Right renal pelvis (tissue), 4 donors: ENCODE results near the gene KRT78. TPM values are rescaled to one million over a fixed set of nuclear protein-coding genes. Genes with fewer than 3 reads are reported as not detected.
"Not testable (repeated sequence)": the region's sequence is repeated elsewhere in the genome, so short reads cannot be mapped to it uniquely, and the experiment has no call there.

Experiments
- DNase-seq, 4 donors: peaks; one replicate each; pipeline ENCODE4 v3.0.0-alpha.2; 2013; ENCODE audit warnings: low read depth in 4 of 4, low spot score in 3 of 4, missing footprints in 1 of 4
- polyA plus RNA-seq, 4 donors: library from polyadenylated mRNA; unstranded; fragments of 120-200 nt; gene quantifications; one replicate each; pipeline ENCODE4 v1.2.1, GENCODE V29; 2013; ENCODE audit not compliant: insufficient read length in 4 of 4

Gene KRT78, protein sequence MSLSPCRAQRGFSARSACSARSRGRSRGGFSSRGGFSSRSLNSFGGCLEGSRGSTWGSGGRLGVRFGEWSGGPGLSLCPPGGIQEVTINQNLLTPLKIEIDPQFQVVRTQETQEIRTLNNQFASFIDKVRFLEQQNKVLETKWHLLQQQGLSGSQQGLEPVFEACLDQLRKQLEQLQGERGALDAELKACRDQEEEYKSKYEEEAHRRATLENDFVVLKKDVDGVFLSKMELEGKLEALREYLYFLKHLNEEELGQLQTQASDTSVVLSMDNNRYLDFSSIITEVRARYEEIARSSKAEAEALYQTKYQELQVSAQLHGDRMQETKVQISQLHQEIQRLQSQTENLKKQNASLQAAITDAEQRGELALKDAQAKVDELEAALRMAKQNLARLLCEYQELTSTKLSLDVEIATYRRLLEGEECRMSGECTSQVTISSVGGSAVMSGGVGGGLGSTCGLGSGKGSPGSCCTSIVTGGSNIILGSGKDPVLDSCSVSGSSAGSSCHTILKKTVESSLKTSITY
- under 1 TPM in 1 of 4 donors, not detected in 3; 0.05 TPM for polyA plus RNA-seq

DNA sequence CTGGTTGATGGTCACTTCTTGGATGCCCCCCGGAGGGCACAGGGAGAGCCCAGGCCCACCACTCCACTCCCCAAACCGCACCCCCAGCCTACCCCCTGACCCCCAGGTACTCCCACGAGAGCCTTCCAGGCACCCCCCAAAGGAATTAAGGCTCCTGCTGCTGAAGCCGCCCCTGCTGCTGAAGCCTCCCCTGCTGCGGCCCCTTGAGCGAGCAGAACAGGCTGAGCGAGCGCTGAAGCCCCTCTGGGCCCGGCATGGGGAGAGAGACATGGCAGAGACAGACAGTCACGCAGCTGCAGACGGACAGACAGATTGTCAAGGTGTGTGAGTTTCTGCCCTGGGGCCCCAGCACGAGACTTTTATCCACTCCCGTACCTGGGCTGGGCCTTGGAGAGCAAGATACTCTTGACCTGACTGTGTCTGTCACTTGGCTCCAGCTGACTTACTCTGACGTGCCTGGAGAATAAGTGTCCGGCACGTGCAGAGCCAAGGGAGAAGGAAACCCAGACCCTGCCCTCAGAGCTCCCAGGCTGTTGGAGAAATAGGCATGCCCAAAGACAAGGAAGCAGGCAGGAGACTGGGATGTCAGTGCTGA is at the start of gene KRT78:
KRT78 (minus strand) TSS at position 334 of the 595 bp plus-strand sequence; CDS start at position 270, 64 bp downstream.
- DNase-seq: no peak

- no peak for DNase-seq
Observed at GRCh38 chr12:52896190-52897100, 47.7 kb upstream of the KRT78 start.

GRCh38 chr12:52895726-52896189 is 47.0 kb upstream of the KRT78 start:
- DNase-seq: no peak

DNA sequence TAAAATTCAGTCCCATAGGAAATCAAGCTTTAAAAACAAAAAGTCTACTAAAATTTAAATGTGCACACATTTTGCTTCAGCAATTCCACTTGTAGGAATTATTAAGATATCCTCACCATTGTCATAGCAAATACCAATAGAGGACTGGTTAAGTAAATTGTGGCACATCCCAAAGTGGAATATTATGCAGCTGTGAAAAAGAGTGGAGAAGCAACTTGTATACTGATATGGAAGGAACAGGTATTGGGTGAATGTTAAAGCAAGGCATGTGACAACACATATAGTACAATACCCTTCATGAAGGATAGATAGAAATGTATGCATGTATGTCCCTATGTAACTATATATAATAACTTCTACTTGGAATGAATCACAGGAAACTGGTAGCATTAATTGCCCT is 44.2 kb upstream of the KRT78 start:
- no peak for DNase-seq

GRCh38 chr12:52892207-52892852 is 43.5 kb upstream of the KRT78 start:
- DNase-seq: no peak

- no peak for DNase-seq
Observed at GRCh38 chr12:52891044-52891443, 42.2 kb upstream of the KRT78 start.

- DNase-seq: no peak
Observed at GRCh38 chr12:52890417-52890816, 41.6 kb upstream of the KRT78 start.

GRCh38 chr12:52884526-52885293 is 35.9 kb upstream of the KRT78 start:
- DNase-seq: no peak

DNA sequence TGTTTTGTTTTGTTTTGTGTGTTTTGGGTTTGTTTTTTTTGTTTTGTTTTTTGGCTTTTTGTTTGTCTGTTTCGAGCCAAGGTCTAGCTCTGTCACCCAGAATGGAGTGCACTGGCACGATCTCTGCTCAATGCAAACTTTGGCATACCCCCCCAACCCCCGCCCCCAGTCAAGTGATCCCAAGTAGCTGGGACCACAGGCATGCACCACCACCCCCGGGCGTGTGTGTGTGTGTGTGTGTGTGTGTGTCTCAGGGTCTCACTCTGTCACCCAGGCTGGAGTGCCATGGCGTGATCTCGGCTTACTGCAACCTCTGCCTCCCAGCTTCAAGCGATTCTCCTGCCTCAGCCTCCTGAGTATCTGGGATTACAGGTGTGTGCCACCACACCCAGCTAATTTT is 31.7 kb upstream of the KRT78 start:
- DNase-seq: not testable (repeated sequence)

GRCh38 chr12:52879394-52880351 is 30.9 kb upstream of the KRT78 start:
- DNase-seq: peak in 1 of 4 donors; percentile 85

GRCh38 chr12:52878507-52879393 is 30.0 kb upstream of the KRT78 start:
- no peak for DNase-seq

- no peak for DNase-seq
Observed at GRCh38 chr12:52877242-52877641, 28.4 kb upstream of the KRT78 start.

DNA sequence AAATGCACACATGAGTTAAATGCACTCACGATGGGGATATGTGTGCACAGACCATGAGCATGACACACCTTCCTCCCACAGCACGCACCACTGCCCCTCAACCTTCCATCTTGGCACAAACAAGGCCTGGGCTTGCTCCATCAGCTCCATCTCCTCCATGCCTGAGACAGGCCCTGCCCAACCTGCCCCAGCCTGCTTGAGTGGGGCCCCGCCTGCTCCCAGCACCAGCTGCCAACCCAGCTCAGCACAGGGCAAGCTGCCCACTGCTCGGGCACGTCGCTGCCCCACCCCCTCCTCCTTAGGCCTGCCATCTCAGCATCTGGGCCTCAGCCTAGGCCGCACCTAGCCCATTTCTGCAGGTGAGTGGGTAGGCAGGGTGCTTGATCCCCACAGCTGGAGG is 27.6 kb upstream of the KRT78 start:
- no peak for DNase-seq

- no peak for DNase-seq
Observed at GRCh38 chr12:52874573-52875435, 26.0 kb upstream of the KRT78 start.

GRCh38 chr12:52873832-52874572 is 25.2 kb upstream of the KRT78 start:
- DNase-seq: peak in 1 of 4 donors; percentile 39

GRCh38 chr12:52873513-52873831 is 24.7 kb upstream of the KRT78 start:
- no peak for DNase-seq
